ENCODE measurements around the gene COX19.
"Not testable (repeated sequence)": the region's sequence is repeated elsewhere in the genome, so short reads cannot be mapped to it uniquely, and the experiment has no call there.

Gene COX19

DNA sequence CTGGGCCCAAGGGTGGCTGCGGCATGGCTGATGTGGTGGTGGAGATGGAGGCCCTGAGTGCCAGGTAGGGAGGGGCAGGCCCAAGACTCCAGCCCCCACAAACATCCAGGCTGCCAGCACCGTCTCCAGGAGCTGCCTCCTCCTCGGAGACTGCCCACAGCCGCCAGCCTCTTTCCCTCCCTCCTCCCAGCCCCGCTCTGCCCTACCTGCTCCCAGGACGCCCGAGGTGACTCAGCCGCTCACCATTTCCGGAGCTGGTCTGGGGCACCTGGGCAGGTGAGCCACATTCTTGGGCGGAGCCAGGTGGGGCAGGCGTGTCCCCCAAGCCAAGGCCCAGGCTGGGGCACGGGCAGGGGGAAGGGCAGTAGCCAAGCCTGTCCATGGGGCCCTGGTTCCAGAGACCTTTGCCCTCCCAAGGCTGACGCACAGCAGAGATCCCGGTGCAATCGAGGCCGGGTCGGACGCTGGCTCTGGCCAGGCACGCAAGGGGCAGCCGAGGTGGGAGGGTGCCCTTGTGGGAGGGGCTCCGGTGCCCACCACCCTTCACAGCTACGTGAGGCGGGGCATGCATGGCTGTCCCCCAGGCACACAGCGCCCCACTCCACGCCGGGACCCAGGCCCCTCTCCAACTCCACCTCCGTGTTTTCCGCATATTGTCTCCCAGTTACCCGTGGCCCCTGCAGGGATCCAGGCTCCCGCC, 29.6 kb downstream of the COX19 start:
- TF ChIP-seq CTCF (IDR thresholded peaks at IDR 0.05; ENCODE audit: low read depth, low read length, missing control alignments): no peak
- DNase-seq (ENCODE audit: extremely low read depth, low read depth): no peak
- no peak overlapping the region for H3K4me3 ChIP-seq (replicated peaks; ENCODE audit: low read depth, low read length)

DNA sequence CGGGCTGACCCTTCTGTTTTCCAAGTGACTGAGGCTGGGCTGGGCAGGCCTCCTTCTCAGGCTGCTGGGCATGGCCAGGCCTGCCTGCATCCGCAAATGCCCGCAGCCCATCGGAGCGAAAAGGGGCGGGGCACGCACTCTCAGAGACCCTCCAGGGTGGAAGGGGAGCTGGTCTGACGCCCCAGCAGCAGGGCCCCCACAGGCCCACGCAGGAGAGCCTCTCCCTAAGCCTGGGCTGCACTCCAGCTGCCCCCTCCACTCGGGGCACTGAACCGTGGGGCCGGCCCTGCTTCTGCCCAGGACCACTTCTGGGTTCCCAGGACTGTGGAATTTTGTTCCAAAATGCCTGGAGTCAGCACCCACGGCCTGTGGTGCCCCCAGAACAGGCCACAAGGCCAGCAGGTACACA, 30.2 kb downstream of the COX19 start:
- no peak for TF ChIP-seq CTCF (IDR thresholded peaks at IDR 0.05; ENCODE audit: low read depth, low read length, missing control alignments)
- H3K4me3 ChIP-seq (replicated peaks; ENCODE audit: low read depth, low read length): no peak overlapping the region
- no peak for DNase-seq (ENCODE audit: extremely low read depth, low read depth)

DNA sequence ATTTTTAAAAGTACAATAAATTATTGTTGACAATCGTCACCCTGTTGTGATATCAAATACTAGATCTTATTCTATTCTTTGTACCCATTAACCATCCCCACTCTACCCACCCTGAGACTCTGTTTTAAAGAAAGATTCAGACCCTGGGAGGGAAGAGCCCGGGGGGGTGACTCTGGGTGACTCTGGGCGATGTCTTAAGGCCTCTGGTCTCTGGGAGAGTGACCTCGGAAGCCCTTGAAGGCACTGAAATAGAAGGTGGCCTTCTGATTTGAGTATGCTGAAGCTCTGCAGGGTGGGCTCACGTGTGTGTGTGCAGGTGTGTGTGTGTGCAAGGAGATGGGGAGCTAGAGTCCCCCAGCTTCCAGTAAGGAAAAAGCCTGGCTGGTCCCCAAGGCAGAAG, 30.6 kb downstream of the COX19 start:
- H3K4me3 ChIP-seq (replicated peaks; ENCODE audit: low read depth, low read length): no peak overlapping the region
- no peak for TF ChIP-seq CTCF (IDR thresholded peaks at IDR 0.05; ENCODE audit: low read depth, low read length, missing control alignments)
- DNase-seq (ENCODE audit: extremely low read depth, low read depth): no peak

GRCh38 chr7:943793-944192, 31.6 kb downstream of the COX19 start:
- H3K4me3 ChIP-seq (replicated peaks; ENCODE audit: low read depth, low read length); DNase-seq (ENCODE audit: extremely low read depth, low read depth): not testable (repeated sequence)

- DNase-seq (ENCODE audit: extremely low read depth, low read depth): no peak
- H3K4me3 ChIP-seq (replicated peaks; ENCODE audit: low read depth, low read length): no peak overlapping the region
- no peak for TF ChIP-seq CTCF (IDR thresholded peaks at IDR 0.05; ENCODE audit: low read depth, low read length, missing control alignments)
Observed at GRCh38 chr7:940599-941408, 34.5 kb downstream of the COX19 start.

DNA sequence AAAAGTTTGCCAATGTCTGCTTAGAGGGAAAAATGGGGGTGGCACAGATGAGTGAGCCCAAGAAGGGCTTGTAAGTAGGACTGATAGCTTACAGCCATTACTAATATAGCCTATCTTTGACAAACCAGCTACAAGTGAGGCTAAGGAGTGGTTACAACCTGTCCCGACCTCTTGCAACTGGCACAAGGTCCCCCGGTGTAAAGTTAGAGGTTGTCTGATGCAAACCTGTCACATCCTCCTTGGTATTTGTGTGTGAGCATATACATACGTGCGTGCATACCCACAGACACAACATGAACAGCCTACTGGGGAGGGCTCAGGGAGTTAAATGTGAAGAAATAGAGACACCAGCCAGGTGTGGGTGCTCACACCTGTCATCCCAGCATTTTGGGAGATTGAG, 35.5 kb downstream of the COX19 start:
- H3K4me3 ChIP-seq (replicated peaks; ENCODE audit: low read depth, low read length): no peak overlapping the region
- no peak for TF ChIP-seq CTCF (IDR thresholded peaks at IDR 0.05; ENCODE audit: low read depth, low read length, missing control alignments)
- DNase-seq (ENCODE audit: extremely low read depth, low read depth): no peak

- no peak for TF ChIP-seq CTCF (IDR thresholded peaks at IDR 0.05; ENCODE audit: low read depth, low read length, missing control alignments)
- no peak for DNase-seq (ENCODE audit: extremely low read depth, low read depth)
- no peak overlapping the region for H3K4me3 ChIP-seq (replicated peaks; ENCODE audit: low read depth, low read length)
Observed at GRCh38 chr7:938546-939185, 36.7 kb downstream of the COX19 start.

All from HFF-Myc (cell line).